ENCODE results near the gene EZR. TPM values are rescaled to one million over a fixed set of nuclear protein-coding genes. Genes with fewer than 3 reads are reported as not detected.

The EZR gene
- total RNA-seq, 1 experiment from 2014 or later: 1,402 TPM

DNA sequence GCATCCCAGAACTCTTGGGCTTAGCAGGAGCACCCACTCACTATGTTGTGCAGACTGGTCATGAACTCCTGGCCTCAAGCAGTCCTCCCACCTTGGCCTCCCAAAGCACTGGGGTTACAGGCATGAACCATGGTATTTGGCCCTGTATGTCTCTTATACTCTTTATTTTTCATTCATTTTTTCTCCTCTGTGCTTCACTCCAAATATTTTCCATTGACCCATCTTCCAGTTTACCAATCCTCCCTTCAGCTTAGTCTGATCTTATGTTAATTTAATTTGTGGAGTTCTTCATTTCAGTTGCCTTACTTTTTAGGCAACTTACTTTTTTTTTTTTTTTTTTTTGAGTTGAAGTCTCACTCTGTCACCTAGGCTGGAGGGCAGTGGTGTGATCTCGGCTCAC lies 79.5 kb downstream of the EZR start:
- Histone ChIP-seq H4K20me1 (ENCODE audit: insufficient read depth) (no peaks in the 10 kb centered on the region), H3K9ac (ENCODE audit: low read length) (no peak overlapping the region), H3K36me3 (ENCODE audit: control insufficient read depth in 1 of 2, insufficient read depth in 2 of 2, low read length in 2 of 2) (peaks cover 0 to 16% of the 10 kb centered on the region in 2 experiments; a peak in 1 of 4 replicates), H3K9me3 (ENCODE audit: control insufficient read depth in 1 of 2, insufficient read depth in 1 of 2, low read depth in 1 of 2, low read length in 2 of 2) (peaks cover 0 to 3% of the 10 kb centered on the region in 2 experiments; a peak in 1 of 4 replicates), H3K4me1 (ENCODE audit: control insufficient read depth in 1 of 2, insufficient read depth in 2 of 2, low read length in 2 of 2) (peaks cover 72 to 97% of the 10 kb centered on the region in 2 experiments), H3K4me3 (replicated peaks in 1 of 2; ENCODE audit: low read depth in 1 of 2, low read length in 2 of 2) (no peak overlapping the region), H3K4me2 (ENCODE audit: low read length) (no peak overlapping the region), H3K79me2 (ENCODE audit: insufficient read depth, low read length) (peaks cover 93% of the 10 kb centered on the region), H3K27ac (ENCODE audit: low read depth, low read length) (peak overlapping the region; percentile 97), H3K9me2 (ENCODE audit: insufficient read depth) (no peaks in the 10 kb centered on the region), H2AFZ (ENCODE audit: low read depth, low read length, poor library complexity, severe bottlenecking) (no peak overlapping the region), H3K27me3 (ENCODE audit: insufficient read depth, low read length) (no peaks in the 10 kb centered on the region)
- RAD21 ChIA-PET (ENCODE audit: low non-redundant PET in 1 of 2, low total read pairs in 2 of 2, uncharacterized antibody in 2 of 2, unreplicated experiment in 2 of 2): no interaction called here
- BruUV-seq (replicated peaks): no TSS peak
- DNase-seq (ENCODE audit: low read depth, low spot score) (no peak), ATAC-seq (no peak)
- intact Hi-C loops (cut with micrococcal nuclease): no loop called here
- POLR2A ChIA-PET: interaction anchor here (1.7 to 3.5 kb wide), 4 partner anchors 9 to 33 kb away, joined by 5 to 19 read pairs (median 14); no protein-coding TSS in a partner anchor
- TF ChIP-seq TCF7L2 (IDR thresholded peaks at IDR 0.05; ENCODE audit: borderline replicate concordance, extremely low read depth, insufficient read depth, insufficient read length) (no peak), SIN3A (IDR thresholded peaks at IDR 0.05; ENCODE audit: low read depth) (no peak), POLR2A (IDR thresholded peaks at IDR 0.05; ENCODE audit: borderline replicate concordance, extremely low read depth, insufficient read depth, insufficient read length) (no peak), JUND (IDR thresholded peaks at IDR 0.05) (no peak), YY1 (IDR thresholded peaks at IDR 0.05; ENCODE audit: extremely low read depth, insufficient replicate concordance, low read depth, low read length) (no peak), CEBPB (IDR thresholded peaks at IDR 0.05; ENCODE audit: low read depth) (no peak), ZFX (IDR thresholded peaks at IDR 0.05) (no peak), RAD21 (IDR thresholded peaks at IDR 0.05; ENCODE audit: low read depth) (no peak)
- CTCF ChIA-PET: interaction anchor here (2.5 to 4.0 kb wide), 2 partner anchors 21 to 33 kb away, joined by 8 to 12 read pairs; no protein-coding TSS in a partner anchor

DNA sequence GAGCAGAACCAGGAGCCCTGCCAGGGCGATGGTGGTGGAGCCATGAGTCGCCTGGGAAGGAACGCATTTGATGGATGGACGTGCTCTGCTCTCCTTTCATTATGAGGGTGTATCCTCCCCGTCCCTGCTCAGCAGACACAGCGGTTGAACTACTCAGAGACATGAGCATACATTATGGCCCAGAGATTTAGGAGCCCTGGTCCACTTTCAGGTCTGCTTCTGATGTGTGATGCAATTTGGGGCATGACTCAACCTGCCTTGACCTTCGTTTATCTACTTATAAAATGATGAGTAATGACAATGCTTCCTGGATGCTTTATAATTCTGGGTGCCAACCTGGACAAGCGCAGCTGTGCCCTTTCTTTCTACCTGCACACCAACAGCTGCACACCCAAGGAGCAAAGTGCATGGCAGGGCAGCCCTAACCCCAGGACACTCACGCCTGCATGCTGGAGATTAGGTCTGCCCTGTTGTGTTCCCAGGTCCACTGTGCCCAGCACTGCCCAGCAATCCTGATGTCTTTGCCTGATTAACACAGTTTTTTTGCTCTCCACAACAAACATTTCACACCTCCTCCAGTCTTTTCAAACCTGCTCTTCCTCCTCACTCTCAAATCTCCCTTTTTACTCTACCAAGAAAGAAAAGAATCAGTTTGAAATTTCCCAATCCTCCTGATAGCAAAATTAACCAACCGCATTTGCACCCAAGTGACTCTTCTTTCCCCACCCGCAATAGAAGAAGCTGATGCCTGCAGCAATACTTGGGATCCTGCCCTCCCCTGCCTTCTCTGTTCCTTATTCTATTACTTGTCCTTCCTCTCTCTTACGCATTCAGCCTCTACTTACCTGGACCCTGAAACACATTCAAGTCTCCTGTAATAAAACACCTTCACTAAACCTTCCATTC lies 81.2 kb downstream of the EZR start:
- TSS peak; percentile 88 for BruUV-seq (replicated peaks)
- Histone ChIP-seq H3K36me3 (ENCODE audit: control insufficient read depth in 1 of 2, insufficient read depth in 2 of 2, low read length in 2 of 2) (peaks cover 0 to 31% of the 10 kb centered on the region in 2 experiments; a peak in 1 of 4 replicates), H3K4me2 (ENCODE audit: low read length) (peak overlapping the region; percentile 58), H3K4me3 (replicated peaks in 1 of 2; ENCODE audit: low read depth in 1 of 2, low read length in 2 of 2) (no peak overlapping the region), H3K9me2 (ENCODE audit: insufficient read depth) (no peaks in the 10 kb centered on the region), H3K79me2 (ENCODE audit: insufficient read depth, low read length) (peaks cover 92% of the 10 kb centered on the region), H2AFZ (ENCODE audit: low read depth, low read length, poor library complexity, severe bottlenecking) (no peak overlapping the region), H3K27ac (ENCODE audit: low read depth, low read length) (peak overlapping the region; percentile 97), H3K27me3 (ENCODE audit: insufficient read depth, low read length) (no peaks in the 10 kb centered on the region), H3K9me3 (ENCODE audit: control insufficient read depth in 1 of 2, insufficient read depth in 1 of 2, low read depth in 1 of 2, low read length in 2 of 2) (peaks cover 0 to 3% of the 10 kb centered on the region in 2 experiments; a peak in 1 of 4 replicates), H4K20me1 (ENCODE audit: insufficient read depth) (no peaks in the 10 kb centered on the region), H3K4me1 (ENCODE audit: control insufficient read depth in 1 of 2, insufficient read depth in 2 of 2, low read length in 2 of 2) (peaks cover 58 to 88% of the 10 kb centered on the region in 2 experiments), H3K9ac (ENCODE audit: low read length) (peak overlapping the region; percentile 60)
- intact Hi-C loops (cut with micrococcal nuclease): no loop called here
- peak; percentile 77 for ATAC-seq
- peak; percentile 92 for DNase-seq (ENCODE audit: low read depth, low spot score)
- ChIA-PET CTCF (interaction anchor here (2.5 to 4.0 kb wide), 2 partner anchors 19 to 31 kb away, joined by 8 to 12 read pairs; no protein-coding TSS in a partner anchor), POLR2A (interaction anchor here (0.6 to 4.2 kb wide), 6 partner anchors 8 to 131 kb away, joined by 3 to 19 read pairs (median 14); no protein-coding TSS in a partner anchor), RAD21 (ENCODE audit: low non-redundant PET in 1 of 2, low total read pairs in 2 of 2, uncharacterized antibody in 2 of 2, unreplicated experiment in 2 of 2) (no interaction called here)
- TF ChIP-seq EGR1 (IDR thresholded peaks at IDR 0.05; ENCODE audit: low read depth) (no peak), TCF7L2 (IDR thresholded peaks at IDR 0.05; ENCODE audit: borderline replicate concordance, extremely low read depth, insufficient read depth, insufficient read length) (peak; percentile 96), CBX3 (IDR thresholded peaks at IDR 0.05; ENCODE audit: low read depth) (no peak), RAD21 (IDR thresholded peaks at IDR 0.05; ENCODE audit: low read depth) (no peak), CEBPB (IDR thresholded peaks at IDR 0.05; ENCODE audit: low read depth) (no peak), SP1 (IDR thresholded peaks at IDR 0.05; ENCODE audit: low read depth) (no peak), JUND (IDR thresholded peaks at IDR 0.05) (no peak), POLR2A (IDR thresholded peaks at IDR 0.05; ENCODE audit: borderline replicate concordance, extremely low read depth, insufficient read depth, insufficient read length) (no peak), ZNF274 (IDR thresholded peaks at IDR 0.05; ENCODE audit: low read depth, low read length) (no peak)
- TF ChIP-seq, protein P1, sequence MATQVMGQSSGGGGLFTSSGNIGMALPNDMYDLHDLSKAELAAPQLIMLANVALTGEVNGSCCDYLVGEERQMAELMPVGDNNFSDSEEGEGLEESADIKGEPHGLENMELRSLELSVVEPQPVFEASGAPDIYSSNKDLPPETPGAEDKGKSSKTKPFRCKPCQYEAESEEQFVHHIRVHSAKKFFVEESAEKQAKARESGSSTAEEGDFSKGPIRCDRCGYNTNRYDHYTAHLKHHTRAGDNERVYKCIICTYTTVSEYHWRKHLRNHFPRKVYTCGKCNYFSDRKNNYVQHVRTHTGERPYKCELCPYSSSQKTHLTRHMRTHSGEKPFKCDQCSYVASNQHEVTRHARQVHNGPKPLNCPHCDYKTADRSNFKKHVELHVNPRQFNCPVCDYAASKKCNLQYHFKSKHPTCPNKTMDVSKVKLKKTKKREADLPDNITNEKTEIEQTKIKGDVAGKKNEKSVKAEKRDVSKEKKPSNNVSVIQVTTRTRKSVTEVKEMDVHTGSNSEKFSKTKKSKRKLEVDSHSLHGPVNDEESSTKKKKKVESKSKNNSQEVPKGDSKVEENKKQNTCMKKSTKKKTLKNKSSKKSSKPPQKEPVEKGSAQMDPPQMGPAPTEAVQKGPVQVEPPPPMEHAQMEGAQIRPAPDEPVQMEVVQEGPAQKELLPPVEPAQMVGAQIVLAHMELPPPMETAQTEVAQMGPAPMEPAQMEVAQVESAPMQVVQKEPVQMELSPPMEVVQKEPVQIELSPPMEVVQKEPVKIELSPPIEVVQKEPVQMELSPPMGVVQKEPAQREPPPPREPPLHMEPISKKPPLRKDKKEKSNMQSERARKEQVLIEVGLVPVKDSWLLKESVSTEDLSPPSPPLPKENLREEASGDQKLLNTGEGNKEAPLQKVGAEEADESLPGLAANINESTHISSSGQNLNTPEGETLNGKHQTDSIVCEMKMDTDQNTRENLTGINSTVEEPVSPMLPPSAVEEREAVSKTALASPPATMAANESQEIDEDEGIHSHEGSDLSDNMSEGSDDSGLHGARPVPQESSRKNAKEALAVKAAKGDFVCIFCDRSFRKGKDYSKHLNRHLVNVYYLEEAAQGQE (IDR thresholded peaks at IDR 0.05; ENCODE audit: low read depth): no peak
- TF ChIP-seq, protein P2, sequence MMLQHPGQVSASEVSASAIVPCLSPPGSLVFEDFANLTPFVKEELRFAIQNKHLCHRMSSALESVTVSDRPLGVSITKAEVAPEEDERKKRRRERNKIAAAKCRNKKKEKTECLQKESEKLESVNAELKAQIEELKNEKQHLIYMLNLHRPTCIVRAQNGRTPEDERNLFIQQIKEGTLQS (IDR thresholded peaks at IDR 0.05): no peak
- TF ChIP-seq, protein P3, sequence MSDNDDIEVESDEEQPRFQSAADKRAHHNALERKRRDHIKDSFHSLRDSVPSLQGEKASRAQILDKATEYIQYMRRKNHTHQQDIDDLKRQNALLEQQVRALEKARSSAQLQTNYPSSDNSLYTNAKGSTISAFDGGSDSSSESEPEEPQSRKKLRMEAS (IDR thresholded peaks at IDR 0.05): no peak

Data from HCT116 (cell line).